GM21786 (cell line): Measurements from ENCODE around the gene CAB39.
A peak's percentile ranks its signal among the peaks of the same experiment; 100 is the strongest.

Source experiments
- ATAC-seq: cut with Tn5 transposase; IDR thresholded peaks from one replicate; pipeline ENCODE4 v1.9.1; 2021; ENCODE audit not compliant: unreplicated experiment

Gene CAB39

GRCh38 chr2:230850358-230850658, 137.7 kb downstream of the CAB39 start:
- no peak for ATAC-seq

- ATAC-seq: no peak
Observed at GRCh38 chr2:230852113-230852512, 139.5 kb downstream of the CAB39 start.

GRCh38 chr2:230861552-230862255, 149.1 kb downstream of the CAB39 start:
- no peak for ATAC-seq

- no peak for ATAC-seq
Observed at GRCh38 chr2:230862292-230862691, 149.7 kb downstream of the CAB39 start.

GRCh38 chr2:230863031-230863430, 150.4 kb downstream of the CAB39 start:
- ATAC-seq: no peak

- ATAC-seq: no peak
Observed at GRCh38 chr2:230863442-230864121, 150.9 kb downstream of the CAB39 start.

- ATAC-seq: no peak
Observed at GRCh38 chr2:230864122-230864604, 151.5 kb downstream of the CAB39 start.

GRCh38 chr2:230864605-230865306, 152.1 kb downstream of the CAB39 start, which contains the start of gene ITM2C:
Gene ITM2C (plus strand): TSS chr2:230864942. CDS start chr2:230865026, 84 bp downstream.
- ATAC-seq: peak; percentile 54

GRCh38 chr2:230865307-230865765, 152.7 kb downstream of the CAB39 start:
- no peak for ATAC-seq

GRCh38 chr2:230865766-230866755, 153.4 kb downstream of the CAB39 start:
- ATAC-seq: no peak

- no peak for ATAC-seq
Observed at GRCh38 chr2:230866756-230867523, 154.3 kb downstream of the CAB39 start.

- ATAC-seq: no peak
Observed at GRCh38 chr2:230868161-230868946, 155.7 kb downstream of the CAB39 start.

GRCh38 chr2:230868947-230869913, 156.6 kb downstream of the CAB39 start:
- ATAC-seq: no peak

GRCh38 chr2:230869914-230870543, 157.4 kb downstream of the CAB39 start:
- no peak for ATAC-seq
